Stimulated activated CD4-positive, alpha-beta T cell treated with anti-CD3 and anti-CD28 coated beads, Interleukin-15, amount 100 ng/mL, for 24 hours (primary cell): ENCODE measurements around the gene MON2.
"Not testable (repeated sequence)": the region's sequence is repeated elsewhere in the genome, so short reads cannot be mapped to it uniquely, and the experiment has no call there.

Experiments
- DNase-seq: peaks from one replicate; pipeline ENCODE4 v3.0.0-alpha.2; 2020

Gene MON2

DNA sequence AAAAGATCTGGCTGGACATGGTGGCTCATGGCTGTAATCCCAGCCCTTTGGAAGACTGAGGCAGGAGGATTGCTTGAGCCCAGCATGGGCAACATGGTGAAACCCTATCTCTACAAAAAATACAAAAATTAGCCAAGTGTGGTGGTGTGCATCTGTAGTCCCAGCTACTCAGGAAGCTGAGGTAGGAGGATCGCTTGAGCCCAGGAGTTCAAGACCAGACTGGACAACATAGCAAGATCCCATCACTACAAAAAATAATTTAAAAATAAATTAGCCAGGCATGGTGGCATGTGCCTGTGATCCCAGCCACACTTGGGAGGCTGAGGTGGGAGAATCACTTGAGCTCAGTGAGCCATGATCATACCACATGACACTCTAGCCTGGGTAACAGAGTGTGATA is 92.7 kb downstream of the MON2 start:
- not testable (repeated sequence) for DNase-seq

DNA sequence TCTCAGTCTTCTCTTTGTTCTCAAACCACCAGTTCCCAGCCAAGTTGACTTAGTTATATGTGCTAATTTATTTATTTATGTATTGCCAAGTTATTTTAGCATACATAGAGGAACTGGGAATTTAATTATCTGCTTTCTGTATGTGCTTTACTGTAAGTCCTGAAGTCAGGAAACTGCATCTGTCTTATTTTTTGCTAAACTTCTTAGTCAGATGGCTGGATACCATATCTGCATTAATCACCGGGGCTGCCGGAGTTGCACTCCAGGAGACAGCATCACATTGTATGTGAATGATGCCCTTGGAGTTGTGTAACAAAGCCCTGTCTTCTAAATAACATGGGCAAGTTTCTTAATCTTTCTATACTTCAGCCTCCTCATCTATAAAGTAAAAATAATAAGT is 96.2 kb downstream of the MON2 start:
- DNase-seq = no peak

- no peak for DNase-seq
Observed at GRCh38 chr12:62575036-62575435, 108.4 kb downstream of the MON2 start.

- no peak for DNase-seq
Observed at GRCh38 chr12:62576503-62576902, 109.9 kb downstream of the MON2 start.

GRCh38 chr12:62578726-62579125 is 112.1 kb downstream of the MON2 start:
- DNase-seq = no peak

- no peak for DNase-seq
Observed at GRCh38 chr12:62581288-62582064, 114.8 kb downstream of the MON2 start.

DNA sequence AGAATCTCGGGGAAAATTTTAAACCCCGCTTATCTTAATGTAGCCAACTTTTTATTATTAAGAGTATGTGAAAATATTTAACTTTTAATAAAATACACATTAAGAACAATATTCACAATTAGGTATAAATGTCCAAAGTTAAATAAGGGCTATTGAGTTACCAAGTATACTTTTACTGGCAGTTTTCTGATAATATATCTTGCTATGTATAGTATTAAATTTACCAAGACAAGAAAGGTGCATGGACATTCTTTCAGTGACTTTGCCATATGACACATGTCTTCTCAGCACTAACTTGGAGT is 115.4 kb downstream of the MON2 start:
- DNase-seq = no peak

GRCh38 chr12:62584619-62585018 is 118.0 kb downstream of the MON2 start:
- no peak for DNase-seq

DNA sequence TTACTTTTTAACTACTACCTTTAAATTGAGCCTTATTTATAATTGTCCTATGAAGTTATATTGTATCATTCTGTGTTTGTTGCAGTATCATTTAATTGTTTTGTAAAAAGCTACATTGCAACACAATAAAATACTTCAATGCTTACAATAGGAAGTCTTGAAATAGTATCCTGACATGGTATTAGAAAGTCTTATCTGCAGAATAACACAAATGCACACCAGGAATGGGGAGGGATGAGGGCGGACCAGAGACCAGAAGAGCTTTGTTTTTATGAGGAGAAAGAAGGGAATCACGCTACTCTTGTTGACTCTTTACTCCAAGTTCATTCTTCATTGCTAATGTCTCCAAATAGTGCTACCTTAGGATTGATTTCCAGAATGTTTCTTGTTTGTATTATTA is 120.2 kb downstream of the MON2 start:
- DNase-seq = no peak

DNA sequence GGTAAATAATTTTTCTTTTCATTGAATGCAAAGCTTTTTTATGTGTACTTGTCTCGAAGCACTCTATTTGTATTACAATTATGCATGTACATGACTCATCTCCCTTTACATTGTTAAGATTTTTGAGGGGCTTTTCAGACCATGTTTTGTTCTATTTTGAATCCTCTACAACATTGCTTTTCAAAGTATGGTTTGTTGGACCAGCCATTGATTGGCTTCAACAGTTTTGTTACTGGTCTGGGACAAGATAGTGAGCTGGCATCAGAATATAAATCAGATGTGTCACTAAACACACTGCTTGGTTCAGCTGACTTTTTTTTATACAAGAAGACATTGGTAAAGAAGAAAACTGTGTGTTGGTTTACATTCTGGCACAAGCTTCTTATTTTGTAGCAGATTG is 122.3 kb downstream of the MON2 start:
- DNase-seq = no peak

DNA sequence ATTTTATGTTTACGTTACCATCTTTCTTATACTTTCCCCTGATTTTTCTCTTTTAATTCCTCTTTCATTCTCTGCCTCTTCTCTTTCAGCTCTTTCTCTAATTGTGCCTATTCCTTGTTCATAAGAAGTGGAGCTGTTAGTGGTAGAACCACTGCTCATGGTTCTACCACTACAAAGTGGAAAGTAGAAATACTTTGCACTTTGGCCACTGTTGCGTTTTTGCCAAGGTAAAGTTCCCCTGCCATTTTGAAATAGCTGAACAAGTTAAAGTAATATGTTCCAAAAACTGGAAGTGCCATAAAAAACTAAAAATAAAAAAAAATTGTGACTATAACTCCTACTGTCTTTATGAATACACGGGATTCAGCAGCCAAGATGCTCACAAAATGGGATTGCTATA is 130.6 kb downstream of the MON2 start:
- DNase-seq = no peak

DNA sequence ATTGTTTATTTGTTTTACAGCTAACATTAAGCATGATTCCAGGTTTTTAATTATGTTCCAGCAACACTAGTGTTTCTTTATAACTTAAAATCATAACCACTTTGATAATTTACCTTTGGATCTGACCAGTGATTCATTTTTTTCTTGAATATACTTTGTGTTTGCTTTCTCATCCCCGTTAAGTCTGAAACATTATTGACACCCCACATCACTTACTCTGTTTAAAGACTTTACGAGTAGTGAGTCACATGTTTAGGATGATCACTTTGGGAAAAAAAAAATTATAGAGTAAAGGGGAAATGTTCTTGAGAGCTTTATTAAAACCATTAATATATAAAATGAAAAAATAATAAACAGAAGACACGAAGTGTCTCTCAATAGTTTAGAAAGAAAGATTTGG is 132.2 kb downstream of the MON2 start:
- DNase-seq = no peak

GRCh38 chr12:62599854-62600437 is 133.3 kb downstream of the MON2 start:
- DNase-seq = no peak

GRCh38 chr12:62601765-62602164 is 135.1 kb downstream of the MON2 start:
- no peak for DNase-seq

DNA sequence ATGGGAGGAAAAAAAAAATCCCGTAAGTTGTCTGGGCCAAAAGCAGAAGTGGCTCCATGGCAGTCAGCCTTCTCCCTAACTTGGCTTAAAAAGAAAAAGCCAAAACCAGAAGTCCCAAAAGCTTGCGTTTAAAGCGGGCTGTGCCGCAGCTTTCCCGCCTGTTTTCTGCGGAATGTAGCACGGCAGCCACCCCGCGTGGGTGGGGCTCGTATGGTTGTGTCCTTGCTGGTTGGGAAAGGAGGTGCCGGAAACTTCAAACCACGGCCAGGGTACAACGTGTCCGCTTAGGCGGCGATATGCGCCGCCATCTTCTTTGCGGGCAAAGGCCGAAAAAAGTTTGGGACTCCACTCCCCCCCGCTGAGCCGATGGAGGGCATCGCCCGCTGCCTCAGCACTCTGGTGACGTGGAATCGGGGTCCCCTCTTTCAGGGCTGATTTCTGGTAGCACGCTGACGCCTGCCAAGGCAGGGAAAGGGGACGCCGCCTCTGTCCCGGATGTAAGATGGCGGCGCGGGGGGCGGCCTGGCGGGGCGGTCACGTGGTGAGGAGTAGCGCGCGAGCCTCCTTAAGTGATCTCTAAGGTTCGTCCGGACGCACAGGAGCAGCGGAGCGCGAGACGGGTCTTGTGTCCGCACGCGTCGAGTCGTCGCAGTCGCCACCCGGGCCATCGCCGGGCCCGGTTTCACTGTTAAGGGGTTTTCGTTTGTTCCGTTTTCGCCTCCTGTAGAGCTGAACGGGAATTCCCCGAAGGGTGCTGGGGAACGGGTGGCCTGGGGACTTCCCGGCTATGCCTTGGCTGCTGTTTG is 135.8 kb downstream of the MON2 start:
- peak; percentile 92 for DNase-seq

GRCh38 chr12:62603061-62603810 is 136.6 kb downstream of the MON2 start:
- DNase-seq = peak; percentile 82

GRCh38 chr12:62603811-62604098 is 137.1 kb downstream of the MON2 start:
- no peak for DNase-seq

- no peak for DNase-seq
Observed at GRCh38 chr12:62604373-62604772, 137.7 kb downstream of the MON2 start.

- DNase-seq = peak; percentile 6
Observed at GRCh38 chr12:62604871-62605270, 138.2 kb downstream of the MON2 start.

- DNase-seq = no peak
Observed at GRCh38 chr12:62605981-62606380, 139.4 kb downstream of the MON2 start.

DNA sequence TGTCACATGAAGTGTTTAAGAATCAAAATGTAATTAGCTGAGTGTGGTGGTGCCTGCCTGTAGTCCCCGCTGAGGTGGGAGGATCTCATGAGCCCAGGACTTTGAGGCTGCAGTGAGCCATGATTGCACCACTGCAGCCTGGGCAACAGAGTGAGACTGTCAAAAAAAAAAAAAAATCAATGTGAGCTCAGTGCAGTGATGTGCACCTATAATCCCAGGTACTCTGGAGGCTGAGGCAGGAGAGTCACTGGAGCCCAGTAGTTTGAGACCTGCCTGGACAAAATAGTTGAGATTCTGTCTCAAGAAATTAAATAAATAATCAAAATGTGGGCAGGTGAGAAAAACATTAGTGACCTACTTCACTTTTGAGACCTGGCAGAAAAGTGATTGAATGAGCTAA is 140.0 kb downstream of the MON2 start:
- DNase-seq = no peak

DNA sequence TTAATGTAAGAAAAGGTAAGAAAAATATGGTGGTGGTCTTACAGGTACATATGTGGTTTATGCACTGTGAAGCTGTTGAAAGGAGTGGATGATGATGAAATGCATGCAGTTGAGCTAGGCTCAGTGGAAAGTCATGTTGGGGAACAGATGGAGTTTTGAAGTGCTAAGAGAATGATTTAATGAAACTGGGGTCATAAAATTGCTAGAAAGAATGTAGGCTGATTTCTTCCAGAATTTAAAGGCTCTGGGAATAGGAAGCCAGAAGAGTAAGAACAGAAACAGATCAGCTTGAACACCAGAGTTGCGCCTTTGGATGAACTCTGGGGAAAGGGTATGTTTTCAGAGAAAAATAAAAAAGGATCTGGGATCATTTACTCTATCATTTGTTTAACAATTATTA is 146.5 kb downstream of the MON2 start:
- DNase-seq = no peak

GRCh38 chr12:62618319-62618718 is 151.7 kb downstream of the MON2 start:
- DNase-seq = no peak

- no peak for DNase-seq
Observed at GRCh38 chr12:62618930-62619329, 152.3 kb downstream of the MON2 start.
